A549 (cell line): ENCODE data around the gene CDK19. TPM values are rescaled to one million over a fixed set of nuclear protein-coding genes. Genes with fewer than 3 reads are reported as not detected.
"Not testable (repeated sequence)": the region's sequence is repeated elsewhere in the genome, so short reads cannot be mapped to it uniquely, and the experiment has no call there.

Source experiments
- ATAC-seq, 2 experiments: fragments of 200-7000 bp in 1 of 2; fragments of >200 bp in 1 of 2; cut with Nextera tagmentation in 1 of 2; cut with Tn5 transposase in 1 of 2; 3 replicates each; pipeline versions ENCODE4 v1.8.0 to v1.9.1; 2018 to 2020; ENCODE audit warnings: mild to moderate bottlenecking in 1 of 2, moderate library complexity in 1 of 2
- CTCF ChIA-PET: fragments of 300-600 bp; sonication (Branson Sonifier 250); formaldehyde crosslinking; extraction: SDS; loops from one replicate; lab custom pipeline; 2021; ENCODE audit warnings: antibody characterized with exemption, inconsistent platforms; lab: Yijun Ruan, JAX
- POLR2A ChIA-PET: fragments of 350-600 bp; formaldehyde crosslinking; extraction: SDS; loops from one replicate; lab custom pipeline; 2021; ENCODE audit warnings: antibody characterized with exemption, inconsistent platforms; lab: Yijun Ruan, JAX
- DNase-seq, 2 experiments: peaks; one replicate each; pipeline versions ENCODE4 v3.0.0 to v3.0.0-alpha.2; 2011 to 2016; ENCODE audit warnings: low read depth in 1 of 2, low spot score in 1 of 2
- FAIRE-seq: peaks from 2 replicates; lab custom pipeline; 2011; peaks lifted over from hg19 to GRCh38; lab: Jason Lieb, UNC
- H3K27ac ChIP-seq, 2 experiments: fragments of >200 bp; sonication (Bioruptor Twin); formaldehyde crosslinking; 3 replicates each; pipeline ENCODE4 v1.5.1; 2016 to 2017
- H3K4me1 ChIP-seq: fragments of >200 bp; sonication (Bioruptor Twin); formaldehyde crosslinking; 3 replicates; pipeline ENCODE4 v1.6.1; 2016
- H3K4me2 ChIP-seq: fragments of >200 bp; sonication (Bioruptor Twin); formaldehyde crosslinking; 3 replicates; pipeline ENCODE4 v1.6.1; 2016
- H3K4me3 ChIP-seq: fragments of >200 bp; sonication (Bioruptor Twin); formaldehyde crosslinking; 3 replicates; pipeline ENCODE4 v1.5.1; 2016
- H3K9me3 ChIP-seq: fragments of >200 bp; sonication (Bioruptor Twin); formaldehyde crosslinking; 3 replicates; pipeline ENCODE4 v1.6.1; 2016
- BCL3 ChIP-seq: fragments of >200 bp; sonication (Bioruptor Twin); formaldehyde crosslinking; IDR thresholded peaks from 3 replicates; pipeline ENCODE4 v1.6.1; 2016
- CHD4 ChIP-seq: fragments of 200-600 bp; sonication (generic); IDR thresholded peaks from 2 replicates; pipeline ENCODE4 v1.6.1; 2016; ENCODE audit warnings: antibody characterized with exemption, mild to moderate bottlenecking, borderline replicate concordance
- ELK1 ChIP-seq: fragments of 150-350 bp; IDR thresholded peaks from 2 replicates; pipeline ENCODE4 v1.6.1; 2014; ENCODE audit warnings: low read depth, mild to moderate bottlenecking, low read length
- HEYL ChIP-seq: fragments of 250-450 bp; sonication (Bioruptor Pico); IDR thresholded peaks from 2 replicates; pipeline ENCODE4 v1.8.0; 2021; ENCODE audit warnings: mild to moderate bottlenecking, moderate library complexity
- HOXA7 ChIP-seq: fragments of 250-450 bp; sonication (Bioruptor Pico); IDR thresholded peaks from 2 replicates; pipeline ENCODE4 v1.5.0; 2020; ENCODE audit warnings: mild to moderate bottlenecking, moderate library complexity
- HOXB5 ChIP-seq: fragments of 250-450 bp; sonication (Bioruptor Pico); IDR thresholded peaks from 2 replicates; pipeline ENCODE4 v1.5.0; 2020; ENCODE audit warnings: mild to moderate bottlenecking, moderate library complexity
- KDM1A ChIP-seq: fragments of 200-600 bp; sonication (generic); IDR thresholded peaks from 2 replicates; pipeline ENCODE4 v1.6.1; 2016; ENCODE audit warnings: low read depth, mild to moderate bottlenecking
- NFE2L2 ChIP-seq: fragments of 150-350 bp; conservative IDR thresholded peaks from 2 replicates; pipeline ENCODE4 v1.6.1; 2014; ENCODE audit warnings: low read length
- RARB ChIP-seq: fragments of 250-450 bp; sonication (Bioruptor Pico); IDR thresholded peaks from 2 replicates; pipeline ENCODE4 v1.8.0; 2021; ENCODE audit warnings: mild to moderate bottlenecking, moderate library complexity
- REST ChIP-seq: fragments of 200-600 bp; sonication (generic); IDR thresholded peaks from 2 replicates; pipeline ENCODE4 v1.6.1; 2016; ENCODE audit warnings: antibody characterized with exemption, mild to moderate bottlenecking, moderate library complexity
- SMC3 ChIP-seq: fragments of >200 bp; sonication (Bioruptor Twin); formaldehyde crosslinking; IDR thresholded peaks from 3 replicates; pipeline ENCODE4 v1.6.1; 2018; ENCODE audit warnings: inconsistent platforms
- SREBF2 ChIP-seq: fragments of 450-650 bp; IDR thresholded peaks from 2 replicates; pipeline ENCODE4 v1.6.1; 2014; ENCODE audit warnings: mild to moderate bottlenecking, moderate library complexity
- TFCP2L1 ChIP-seq: fragments of 250-450 bp; sonication (Bioruptor Pico); IDR thresholded peaks from 2 replicates; pipeline ENCODE4 v1.5.0; 2021; ENCODE audit warnings: mild to moderate bottlenecking
- ZFP36 ChIP-seq: fragments of 450-650 bp; IDR thresholded peaks from 2 replicates; pipeline ENCODE4 v1.6.1; 2014; ENCODE audit warnings: borderline replicate concordance; ENCODE audit not compliant: partially characterized antibody
- ZNF302 ChIP-seq: fragments of 250-450 bp; sonication (Bioruptor Pico); IDR thresholded peaks from 2 replicates; pipeline ENCODE4 v1.9.0; 2021; ENCODE audit warnings: inconsistent platforms, mild to moderate bottlenecking, moderate library complexity
- WGBS: methylation state at CpG from one replicate; pipeline ENCODE4 v1.1.6; 2017; ENCODE audit errors: missing lambda C conversion rate; 5-methylcytosine and 5-hydroxymethylcytosine counted together
- polyA plus RNA-seq, 4 experiments: library from polyadenylated mRNA; depleted of rRNA in 3 of 4; stranded (reverse); fragments of >200 nt; fragmentation: RNase III in 1 of 4; extraction: RNeasy Plus Mini Kit Qiagen cat#74134 plus additional on column Dnase treatment in 1 of 4; gene quantifications; 2 replicates in 3 of 4; 3 replicates in 1 of 4; pipeline ENCODE4 v1.2.3, GENCODE V29; 2011 to 2017

CDK19 gene
- polyA plus RNA-seq, 2 of the 4 experiments (the other 2 are of a cell fraction) = 7.1 to 18.6 TPM

- no peak for FAIRE-seq
- ATAC-seq = no peak
- 70% methylated on average over 3 of the region's 3 CpGs for WGBS
Measured at GRCh38 chr6:110761371-110761770, 53.9 kb downstream of the CDK19 start.

GRCh38 chr6:110760589-110760988 is 54.7 kb downstream of the CDK19 start:
- Histone ChIP-seq H3K4me1 (0 out of 3 replicates have a peak, but pooled peaks cover 2% of the 10 kb centered on the region), H3K9me3 (no peaks in the 10 kb centered on the region), H3K4me2 (no peak overlapping the region), H3K4me3 (no peak overlapping the region), H3K27ac (no peak overlapping the region)
- POLR2A ChIA-PET = no interaction called here
- FAIRE-seq (no peak), ATAC-seq (no peak), DNase-seq (no peak)
- TF ChIP-seq SREBF2 = no peak
- TF ChIP-seq ELK1 = no peak
- TF ChIP-seq KDM1A = no peak
- no peak for TF ChIP-seq REST
- TF ChIP-seq SMC3 = no peak
- WGBS = 95% methylated on average over 8 of the region's 8 CpGs
- CTCF ChIA-PET = no interaction called here

More at GRCh38 chr6:110761371-110761770, 53.9 kb downstream of the CDK19 start:
- ChIA-PET POLR2A (no interaction called here), CTCF (no interaction called here)
- TF ChIP-seq CHD4 = no peak
- no peak for TF ChIP-seq NFE2L2
- no peak for TF ChIP-seq TFCP2L1 (CRISPR knock-in tag)
- TF ChIP-seq HEYL (CRISPR knock-in tag) = no peak
- no peak for TF ChIP-seq BCL3
- no peak for TF ChIP-seq RARB (CRISPR knock-in tag)
- no peak for TF ChIP-seq ZNF302 (CRISPR knock-in tag)
- no peak for TF ChIP-seq ZFP36
- TF ChIP-seq HOXA7 (CRISPR knock-in tag) = no peak
- no peak for TF ChIP-seq HOXB5 (CRISPR knock-in tag)
- H3K27ac ChIP-seq = no peak overlapping the region
- no peaks in the 10 kb centered on the region for H3K4me1 ChIP-seq
- H3K9me3 ChIP-seq = no peaks in the 10 kb centered on the region
- no peak for DNase-seq
- no peak overlapping the region for H3K4me2 ChIP-seq
- no peak overlapping the region for H3K4me3 ChIP-seq

- H3K4me2 ChIP-seq, ATAC-seq, H3K4me3 ChIP-seq, H3K27ac ChIP-seq, POLR2A ChIA-PET, H3K9me3 ChIP-seq, FAIRE-seq, CTCF ChIA-PET, DNase-seq, H3K4me1 ChIP-seq: not testable (repeated sequence)
- 100% methylated on average over 5 of the region's 5 CpGs for WGBS
Measured at GRCh38 chr6:110760098-110760497, 55.2 kb downstream of the CDK19 start.
